Astrocyte (in vitro differentiated cells and primary cell): ENCODE results near the gene VSIG2. TPM values are rescaled to one million over a fixed set of nuclear protein-coding genes. Genes with fewer than 3 reads are reported as not detected.

ENCODE experiments used
- DNase-seq: peaks from one replicate; pipeline ENCODE4 v3.0.0-alpha.2; 2010; ENCODE audit warnings: low read depth
- FAIRE-seq: peaks from 2 replicates; lab custom pipeline; 2011; peaks lifted over from hg19 to GRCh38; lab: Jason Lieb, UNC
- H2AFZ ChIP-seq: 2 replicates; pipeline ENCODE4 v1.6.0; 2012; ENCODE audit warnings: low read depth, low read length, inconsistent platforms
- H3K27ac ChIP-seq: 2 replicates; pipeline ENCODE4 v1.5.1; 2011; ENCODE audit warnings: low read depth, low read length, inconsistent platforms
- H3K27me3 ChIP-seq: 2 replicates; pipeline ENCODE4 v1.6.0; 2011; ENCODE audit warnings: low read length, inconsistent platforms; ENCODE audit not compliant: insufficient read depth
- H3K36me3 ChIP-seq: 2 replicates; pipeline ENCODE4 v1.5.1; 2011; ENCODE audit warnings: low read length, inconsistent platforms; ENCODE audit not compliant: insufficient read depth
- H3K4me1 ChIP-seq: 2 replicates; pipeline ENCODE4 v1.5.1; 2011; ENCODE audit warnings: low read length, inconsistent platforms; ENCODE audit not compliant: insufficient read depth
- H3K4me2 ChIP-seq: 2 replicates; pipeline ENCODE4 v1.6.0; 2012; ENCODE audit warnings: low read length, inconsistent platforms
- H3K4me3 ChIP-seq: 2 replicates; pipeline ENCODE4 v1.5.1; 2011; ENCODE audit warnings: low read depth, mild to moderate bottlenecking, low read length, inconsistent platforms; ENCODE audit not compliant: insufficient read depth
- H3K79me2 ChIP-seq: 2 replicates; pipeline ENCODE4 v1.6.0; 2012; ENCODE audit warnings: mild to moderate bottlenecking, low read length, inconsistent platforms; ENCODE audit not compliant: insufficient read depth
- H3K9ac ChIP-seq: 2 replicates; pipeline ENCODE4 v1.6.0; 2012; ENCODE audit warnings: mild to moderate bottlenecking, low read length, inconsistent platforms
- H3K9me3 ChIP-seq: 2 replicates; pipeline ENCODE4 v1.5.1; 2012; ENCODE audit warnings: low read depth, mild to moderate bottlenecking, low read length, inconsistent platforms; ENCODE audit not compliant: insufficient read depth
- H4K20me1 ChIP-seq: 2 replicates; pipeline ENCODE4 v1.6.0; 2012; ENCODE audit warnings: low read length, inconsistent platforms; ENCODE audit not compliant: insufficient read depth
- H3K27ac Mint-ChIP-seq: one replicate; pipeline ENCODE4 v1.8.0; 2021; ENCODE audit warnings: mild to moderate bottlenecking, mixed read lengths; ENCODE audit not compliant: unreplicated experiment
- H3K27me3 Mint-ChIP-seq: one replicate; pipeline ENCODE4 v1.8.0; 2021; ENCODE audit warnings: low read depth, mixed read lengths; ENCODE audit not compliant: unreplicated experiment
- H3K36me3 Mint-ChIP-seq: one replicate; pipeline ENCODE4 v1.8.0; 2021; ENCODE audit warnings: low read depth, mixed read lengths; ENCODE audit not compliant: unreplicated experiment
- H3K4me1 Mint-ChIP-seq: one replicate; pipeline ENCODE4 v1.8.0; 2021; ENCODE audit warnings: low read depth, mixed read lengths; ENCODE audit not compliant: unreplicated experiment
- H3K4me3 Mint-ChIP-seq: one replicate; pipeline ENCODE4 v1.8.0; 2021; ENCODE audit warnings: mild to moderate bottlenecking, moderate library complexity, mixed read lengths; ENCODE audit not compliant: unreplicated experiment
- H3K9me3 Mint-ChIP-seq: one replicate; pipeline ENCODE4 v1.8.0; 2021; ENCODE audit warnings: mild to moderate bottlenecking, mixed read lengths; ENCODE audit not compliant: unreplicated experiment
- CTCF ChIP-seq: IDR thresholded peaks from 2 replicates; pipeline ENCODE4 v1.5.1; 2011; ENCODE audit warnings: low read depth, mild to moderate bottlenecking, inconsistent platforms, low read length, moderate library complexity; ENCODE audit not compliant: insufficient read depth
- EZH2 ChIP-seq: IDR thresholded peaks from 2 replicates; pipeline ENCODE4 v1.6.1; 2012; ENCODE audit warnings: mild to moderate bottlenecking, low read length, inconsistent platforms; ENCODE audit not compliant: insufficient read depth
- total RNA-seq: library from RNA; stranded (reverse); gene quantifications from 2 replicates; pipeline ENCODE4 v1.2.1, GENCODE V29; 2021

Gene VSIG2
- total RNA-seq, 1 donor from 2014 or later = 0.18 TPM

- TF ChIP-seq CTCF (no peak), EZH2 (no peak)
- H3K79me2 ChIP-seq = no peaks in the 10 kb centered on the region
- FAIRE-seq (no peak), DNase-seq (no peak)
- no peak overlapping the region for H2AFZ ChIP-seq
- peaks cover 3% of the 10 kb centered on the region for H3K9me3 Mint-ChIP-seq
- peaks cover 14% of the 10 kb centered on the region for H3K4me1 Mint-ChIP-seq
- peak overlapping the region; percentile 97 for H3K4me2 ChIP-seq
- no peak overlapping the region for H3K27ac ChIP-seq
- peaks cover 33% of the 10 kb centered on the region for H3K4me1 ChIP-seq
- peak overlapping the region; percentile 69 for H3K27ac Mint-ChIP-seq
- H3K4me3 Mint-ChIP-seq = peak overlapping the region; percentile 93
- peaks cover 14% of the 10 kb centered on the region for H3K27me3 ChIP-seq
- H4K20me1 ChIP-seq = peaks cover 4% of the 10 kb centered on the region
- H3K9ac ChIP-seq = no peak overlapping the region
- H3K4me3 ChIP-seq = no peak overlapping the region
- no peaks in the 10 kb centered on the region for H3K36me3 ChIP-seq
- H3K36me3 Mint-ChIP-seq = peaks cover 4% of the 10 kb centered on the region
- peaks cover 70% of the 10 kb centered on the region for H3K27me3 Mint-ChIP-seq
- no peaks in the 10 kb centered on the region for H3K9me3 ChIP-seq
These were observed 4.5 kb downstream of the VSIG2 start for GRCh38 chr11:124747406-124748099.

- FAIRE-seq (no peak), DNase-seq (peak; percentile 38)
- Histone ChIP-seq H2AFZ (peak overlapping the region; percentile 69), H3K27me3 (peaks cover 14% of the 10 kb centered on the region), H3K27ac (no peak overlapping the region), H3K4me2 (peak overlapping the region; percentile 97), H3K4me1 (peaks cover 33% of the 10 kb centered on the region), H3K36me3 (no peaks in the 10 kb centered on the region), H3K4me3 (peak overlapping the region; percentile 69), H4K20me1 (peaks cover 4% of the 10 kb centered on the region), H3K79me2 (no peaks in the 10 kb centered on the region), H3K9me3 (no peaks in the 10 kb centered on the region), H3K9ac (peak overlapping the region; percentile 52)
- Mint-ChIP-seq H3K4me1 (peaks cover 12% of the 10 kb centered on the region), H3K9me3 (peaks cover 3% of the 10 kb centered on the region), H3K36me3 (peaks cover 4% of the 10 kb centered on the region), H3K4me3 (peak overlapping the region; percentile 93), H3K27ac (peak overlapping the region; percentile 82), H3K27me3 (peaks cover 74% of the 10 kb centered on the region)
- no peak for TF ChIP-seq EZH2
- TF ChIP-seq CTCF = peak; percentile 36
These were observed 5.3 kb downstream of the VSIG2 start for GRCh38 chr11:124746621-124747243.
